A673 (cell line): ENCODE results near the gene MAS1L. TPM values are rescaled to one million over a fixed set of nuclear protein-coding genes. Genes with fewer than 3 reads are reported as not detected.

Experiments
- BruUV-seq: library from RNA; stranded (reverse); fragments of 400-500 nt; replicated peaks from 2 replicates; lab custom pipeline; 2021; lab: Mats Ljungman, UMichigan
- CTCF ChIA-PET: fragments of 300-600 bp; sonication (Branson Sonifier 250); formaldehyde crosslinking; loops from one replicate; lab custom pipeline; 2022; ENCODE audit warnings: antibody characterized with exemption; lab: Charles Lee
- POLR2A ChIA-PET: fragments of 300-600 bp; sonication (Branson Sonifier 250); formaldehyde crosslinking; loops from one replicate; lab custom pipeline; 2022; ENCODE audit warnings: antibody characterized with exemption; ENCODE audit not compliant: low non-redundant PET; lab: Charles Lee
- DNase-seq: peaks from one replicate; pipeline ENCODE4 v3.0.0-alpha.2; 2015; ENCODE audit warnings: low spot score
- H3K27ac ChIP-seq: fragments of 200-600 bp; sonication (generic); 2 replicates; pipeline ENCODE4 v1.5.1; 2016; ENCODE audit warnings: mixed run types, low read depth, mild to moderate bottlenecking, mixed read lengths, antibody characterized with exemption, low read length; ENCODE audit not compliant: poor library complexity, severe bottlenecking
- H3K27me3 ChIP-seq: fragments of 200-600 bp; sonication (generic); replicated peaks from 2 replicates; pipeline ENCODE4 v1.6.1; 2017; ENCODE audit warnings: mixed run types, low read depth, mild to moderate bottlenecking, mixed read lengths, antibody characterized with exemption, low read length; ENCODE audit not compliant: insufficient read depth, poor library complexity
- H3K36me3 ChIP-seq: fragments of 200-600 bp; sonication (generic); 2 replicates; pipeline ENCODE4 v1.6.1; 2016; ENCODE audit warnings: mixed run types, mild to moderate bottlenecking, mixed read lengths, antibody characterized with exemption, low read length; ENCODE audit not compliant: insufficient read depth, poor library complexity, severe bottlenecking
- H3K4me1 ChIP-seq: fragments of 200-600 bp; sonication (generic); 2 replicates; pipeline ENCODE4 v1.6.1; 2017; ENCODE audit warnings: mixed run types, mild to moderate bottlenecking, mixed read lengths, antibody characterized with exemption, low read length; ENCODE audit not compliant: insufficient read depth, poor library complexity, severe bottlenecking
- H3K4me3 ChIP-seq: fragments of 200-600 bp; sonication (generic); 2 replicates; pipeline ENCODE4 v1.5.1; 2016; ENCODE audit warnings: low read depth, mixed run types, mild to moderate bottlenecking, mixed read lengths, low read length; ENCODE audit not compliant: poor library complexity, severe bottlenecking
- H3K9me3 ChIP-seq: fragments of 200-600 bp; sonication (generic); 2 replicates; pipeline ENCODE4 v1.6.1; 2016; ENCODE audit warnings: mixed run types, low read depth, mild to moderate bottlenecking, mixed read lengths, antibody characterized with exemption, low read length; ENCODE audit not compliant: poor library complexity, severe bottlenecking
- CTCF ChIP-seq: fragments of 300-800, 200-600 bp; sonication (generic); conservative IDR thresholded peaks from 2 replicates; pipeline ENCODE4 v1.5.1; 2017; ENCODE audit warnings: low read depth, mild to moderate bottlenecking, antibody characterized with exemption, low read length, moderate library complexity, mixed read lengths
- EZH2 ChIP-seq: fragments of 200-600 bp; sonication (generic); IDR thresholded peaks from 2 replicates; pipeline ENCODE4 v1.6.1; 2017; ENCODE audit warnings: borderline replicate concordance, low read depth, mild to moderate bottlenecking, mixed read lengths, antibody characterized with exemption, low read length; ENCODE audit not compliant: poor library complexity, severe bottlenecking
- intact Hi-C: fragments of 100-400 bp; cut with micrococcal nuclease; formaldehyde crosslinking; loops from one replicate; pipeline ENCODE4 v1.10.0; 2022; ENCODE audit not compliant: unreplicated experiment
- total RNA-seq: library from RNA; stranded (reverse); gene quantifications from 2 replicates; pipeline ENCODE4 v1.2.3, GENCODE V29; 2021

MAS1L gene
- total RNA-seq, 1 experiment from 2014 or later, result not detected

DNA sequence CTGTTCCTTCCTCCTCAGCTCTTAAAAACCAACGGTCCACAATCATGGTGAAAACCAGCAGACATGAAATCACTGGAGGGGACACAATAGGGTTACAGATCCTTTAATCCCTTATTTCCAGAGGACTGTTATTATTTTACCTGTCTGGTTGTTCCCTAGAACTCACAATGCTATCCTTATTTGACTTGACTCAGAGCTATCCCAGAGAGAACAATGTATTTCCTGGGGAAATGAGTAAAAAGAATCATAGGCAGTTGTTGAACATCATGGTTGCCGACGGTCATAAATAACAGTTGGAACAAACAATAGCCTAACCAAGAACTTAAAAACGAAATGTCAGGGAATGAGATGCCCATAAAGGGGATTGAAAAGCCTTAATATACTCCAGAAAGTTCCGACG, 21.5 kb downstream of the MAS1L start:
- TF ChIP-seq CTCF, result no peak
- TF ChIP-seq EZH2, result no peak
- H3K27ac ChIP-seq, result no peak overlapping the region
- intact Hi-C loops, result no loop called here
- H3K9me3 ChIP-seq, result no peaks in the 10 kb centered on the region
- no TSS peak for BruUV-seq
- ChIA-PET POLR2A (no interaction called here), CTCF (no interaction called here)
- no peaks in the 10 kb centered on the region for H3K4me1 ChIP-seq
- no peak overlapping the region for H3K4me3 ChIP-seq
- no peak for DNase-seq
- H3K27me3 ChIP-seq, result peaks cover 60% of the 10 kb centered on the region
- no peaks in the 10 kb centered on the region for H3K36me3 ChIP-seq

DNA sequence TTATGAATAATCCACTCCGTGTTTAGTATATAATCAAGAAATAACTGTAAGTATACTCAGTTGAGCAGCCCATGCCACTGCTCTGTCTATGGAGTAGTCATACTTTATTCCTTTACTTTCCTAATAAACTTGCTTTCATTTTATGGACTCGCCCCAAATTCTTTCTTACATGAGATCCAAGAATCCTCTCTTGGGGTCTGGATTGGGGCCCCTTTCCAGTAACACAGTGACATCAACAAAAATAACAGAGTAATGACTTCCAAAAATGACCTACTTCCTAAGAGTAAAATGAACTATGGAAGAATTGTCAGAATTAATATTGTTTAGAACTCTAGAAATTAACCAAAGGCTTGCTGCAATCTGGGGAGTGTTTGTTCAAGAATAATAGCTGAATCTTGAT, 22.0 kb downstream of the MAS1L start:
- no peak for DNase-seq
- peaks cover 60% of the 10 kb centered on the region for H3K27me3 ChIP-seq
- no peaks in the 10 kb centered on the region for H3K9me3 ChIP-seq
- no TSS peak for BruUV-seq
- intact Hi-C loops, result no loop called here
- CTCF ChIA-PET, result no interaction called here
- H3K27ac ChIP-seq, result no peak overlapping the region
- POLR2A ChIA-PET, result no interaction called here
- H3K4me1 ChIP-seq, result no peaks in the 10 kb centered on the region
- TF ChIP-seq EZH2 (no peak), CTCF (no peak)
- no peaks in the 10 kb centered on the region for H3K36me3 ChIP-seq
- H3K4me3 ChIP-seq, result no peak overlapping the region

DNA sequence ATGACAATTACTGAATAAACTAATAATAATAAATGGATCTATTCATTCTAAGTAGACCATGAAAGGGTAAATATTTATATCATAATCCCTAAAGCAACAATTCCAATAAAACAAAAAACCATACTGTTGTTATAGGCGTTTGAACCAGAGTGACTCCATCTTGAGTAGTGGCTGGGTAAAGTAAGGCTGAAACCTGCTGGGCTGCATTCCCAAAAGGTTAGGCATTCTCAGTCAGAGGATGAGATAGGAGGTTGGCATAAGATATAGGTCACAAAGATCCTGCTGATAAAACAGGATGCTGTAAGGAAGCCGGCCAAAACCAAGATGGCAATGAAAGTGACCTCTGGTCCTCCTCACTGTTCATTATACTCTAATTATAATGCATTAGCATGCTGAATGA, 22.5 kb downstream of the MAS1L start:
- POLR2A ChIA-PET, result no interaction called here
- no peak overlapping the region for H3K4me3 ChIP-seq
- peaks cover 60% of the 10 kb centered on the region for H3K27me3 ChIP-seq
- CTCF ChIA-PET, result no interaction called here
- intact Hi-C loops, result no loop called here
- H3K9me3 ChIP-seq, result no peaks in the 10 kb centered on the region
- H3K36me3 ChIP-seq, result no peaks in the 10 kb centered on the region
- BruUV-seq, result no TSS peak
- no peak overlapping the region for H3K27ac ChIP-seq
- TF ChIP-seq EZH2 (no peak), CTCF (no peak)
- H3K4me1 ChIP-seq, result no peaks in the 10 kb centered on the region
- DNase-seq, result no peak
